Activated naive CD4-positive, alpha-beta T cell treated with Interleukin-2 at 50 U/mL for 16 hours (primary cell): ENCODE data around the gene GSE1.

Experiments used
- DNase-seq: peaks from one replicate; pipeline ENCODE4 v3.0.0-alpha.2; 2020

Gene GSE1

GRCh38 chr16:85621698-85622428 lies 8.7 kb downstream of the GSE1 start:
- DNase-seq, result no peak

- DNase-seq, result no peak
These were observed 9.6 kb downstream of the GSE1 start for GRCh38 chr16:85622683-85623082.

- DNase-seq, result no peak
These were observed 10.1 kb downstream of the GSE1 start for GRCh38 chr16:85623250-85623649.

- no peak for DNase-seq
These were observed 11.0 kb downstream of the GSE1 start for GRCh38 chr16:85623997-85624601.

- no peak for DNase-seq
These were observed 11.5 kb downstream of the GSE1 start for GRCh38 chr16:85624646-85625045.

GRCh38 chr16:85625053-85625452 lies 11.9 kb downstream of the GSE1 start:
- DNase-seq, result no peak

GRCh38 chr16:85625485-85626117 lies 12.5 kb downstream of the GSE1 start:
- DNase-seq, result no peak

- no peak for DNase-seq
These were observed 13.3 kb downstream of the GSE1 start for GRCh38 chr16:85626191-85626981.

- no peak for DNase-seq
These were observed 14.0 kb downstream of the GSE1 start for GRCh38 chr16:85627089-85627488.

- DNase-seq, result no peak
These were observed 14.6 kb downstream of the GSE1 start for GRCh38 chr16:85627526-85628264.

- no peak for DNase-seq
These were observed 15.1 kb downstream of the GSE1 start for GRCh38 chr16:85628265-85628556.

- DNase-seq, result no peak
These were observed 15.5 kb downstream of the GSE1 start for GRCh38 chr16:85628645-85629044.

GRCh38 chr16:85629326-85629725 lies 16.2 kb downstream of the GSE1 start:
- no peak for DNase-seq

- DNase-seq, result no peak
These were observed 16.7 kb downstream of the GSE1 start for GRCh38 chr16:85629853-85630252.

GRCh38 chr16:85631230-85631629 lies 18.1 kb downstream of the GSE1 start:
- DNase-seq, result no peak

- DNase-seq, result no peak
These were observed 18.8 kb downstream of the GSE1 start for GRCh38 chr16:85631802-85632393.

GRCh38 chr16:85632709-85633437 lies 19.8 kb downstream of the GSE1 start:
- DNase-seq, result no peak

GRCh38 chr16:85633438-85633743 lies 20.3 kb downstream of the GSE1 start:
- no peak for DNase-seq

- DNase-seq, result no peak
These were observed 20.8 kb downstream of the GSE1 start for GRCh38 chr16:85633888-85634287.

- no peak for DNase-seq
These were observed 21.8 kb downstream of the GSE1 start for GRCh38 chr16:85634747-85635544.

GRCh38 chr16:85635545-85636140 lies 22.5 kb downstream of the GSE1 start:
- DNase-seq, result no peak
